ENCODE measurements around the gene SHANK2.

DNA sequence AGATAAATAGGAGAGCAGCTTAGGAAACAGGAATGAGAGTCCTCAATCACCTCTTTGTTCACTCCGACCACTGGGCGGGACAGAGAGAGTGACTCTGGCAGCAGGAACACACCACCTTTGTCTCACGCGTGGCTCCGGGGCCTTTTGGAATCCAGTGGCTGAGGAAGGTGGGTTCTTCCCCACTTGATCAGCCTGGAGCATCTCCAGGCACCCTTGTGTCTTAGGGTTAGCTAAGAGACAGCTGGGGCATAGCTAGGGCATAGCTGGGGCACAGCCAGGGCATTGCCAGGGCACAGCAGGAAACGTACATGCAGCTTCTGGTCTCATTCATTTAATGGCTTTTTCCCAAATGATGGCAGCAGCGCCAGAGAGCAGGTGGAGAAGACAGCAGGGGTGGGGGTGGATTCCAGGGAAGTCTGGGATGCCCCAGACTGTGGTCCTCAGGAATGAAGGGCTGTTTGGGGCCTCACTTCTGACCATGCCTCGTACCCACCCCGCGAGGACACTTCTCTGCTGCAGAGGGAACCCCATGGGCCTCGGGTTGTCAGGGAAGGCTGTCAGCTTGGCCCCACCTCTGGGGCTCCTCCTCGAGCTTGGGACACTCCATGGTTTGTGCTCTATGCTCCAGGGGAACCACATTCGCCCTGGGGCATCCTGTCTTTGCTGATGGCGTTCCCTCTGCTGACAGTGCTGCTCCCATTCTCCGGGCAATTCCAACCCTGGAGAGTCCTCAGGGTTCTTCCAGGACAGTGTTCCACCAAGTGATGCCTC lies 30.4 kb upstream of the SHANK2 start:
- TF ChIP-seq, protein P1, sequence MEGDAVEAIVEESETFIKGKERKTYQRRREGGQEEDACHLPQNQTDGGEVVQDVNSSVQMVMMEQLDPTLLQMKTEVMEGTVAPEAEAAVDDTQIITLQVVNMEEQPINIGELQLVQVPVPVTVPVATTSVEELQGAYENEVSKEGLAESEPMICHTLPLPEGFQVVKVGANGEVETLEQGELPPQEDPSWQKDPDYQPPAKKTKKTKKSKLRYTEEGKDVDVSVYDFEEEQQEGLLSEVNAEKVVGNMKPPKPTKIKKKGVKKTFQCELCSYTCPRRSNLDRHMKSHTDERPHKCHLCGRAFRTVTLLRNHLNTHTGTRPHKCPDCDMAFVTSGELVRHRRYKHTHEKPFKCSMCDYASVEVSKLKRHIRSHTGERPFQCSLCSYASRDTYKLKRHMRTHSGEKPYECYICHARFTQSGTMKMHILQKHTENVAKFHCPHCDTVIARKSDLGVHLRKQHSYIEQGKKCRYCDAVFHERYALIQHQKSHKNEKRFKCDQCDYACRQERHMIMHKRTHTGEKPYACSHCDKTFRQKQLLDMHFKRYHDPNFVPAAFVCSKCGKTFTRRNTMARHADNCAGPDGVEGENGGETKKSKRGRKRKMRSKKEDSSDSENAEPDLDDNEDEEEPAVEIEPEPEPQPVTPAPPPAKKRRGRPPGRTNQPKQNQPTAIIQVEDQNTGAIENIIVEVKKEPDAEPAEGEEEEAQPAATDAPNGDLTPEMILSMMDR (conservative IDR thresholded peaks at IDR 0.05; ENCODE audit: low read length) = no peak
- TF ChIP-seq EZH2phosphoT487 (IDR thresholded peaks at IDR 0.05; ENCODE audit: borderline replicate concordance) = no peak
